Ammon's horn (tissue), 1 donor: ENCODE measurements around the gene PLXNA4.
A peak's percentile ranks its signal among the peaks of the same experiment; 100 is the strongest.

ENCODE experiments used
- DNase-seq: peaks from one replicate; pipeline ENCODE4 v3.0.0-alpha.2; 2016; ENCODE audit warnings: low spot score

PLXNA4 gene

GRCh38 chr7:132592231-132592920 lies 16.1 kb upstream of the PLXNA4 start:
- no peak for DNase-seq

- no peak for DNase-seq
These were observed 13.9 kb upstream of the PLXNA4 start for GRCh38 chr7:132590162-132590561.

GRCh38 chr7:132588596-132588995 lies 12.3 kb upstream of the PLXNA4 start:
- no peak for DNase-seq

- peak; percentile 73 for DNase-seq
These were observed 8.7 kb upstream of the PLXNA4 start for GRCh38 chr7:132584796-132585494.

GRCh38 chr7:132581431-132581830 lies 5.2 kb upstream of the PLXNA4 start:
- no peak for DNase-seq

- peak; percentile 91 for DNase-seq
These were observed 4.5 kb upstream of the PLXNA4 start for GRCh38 chr7:132580717-132581285.

- no peak for DNase-seq
These were observed 4.0 kb upstream of the PLXNA4 start for GRCh38 chr7:132580277-132580676.

GRCh38 chr7:132579260-132579899 lies 3.1 kb upstream of the PLXNA4 start:
- no peak for DNase-seq

- no peak for DNase-seq
These were observed 2.6 kb upstream of the PLXNA4 start for GRCh38 chr7:132578826-132579225.

- no peak for DNase-seq
These were observed 1.7 kb upstream of the PLXNA4 start for GRCh38 chr7:132578050-132578370.

- DNase-seq = peak; percentile 83
These were observed 1.2 kb upstream of the PLXNA4 start for GRCh38 chr7:132577206-132578049.

GRCh38 chr7:132576721-132577085 lies 433 bp upstream of the PLXNA4 start:
- no peak for DNase-seq

GRCh38 chr7:132575419-132575981 lies 770 bp downstream of the PLXNA4 start:
- DNase-seq = peak; percentile 76

- no peak for DNase-seq
These were observed 2.0 kb downstream of the PLXNA4 start for GRCh38 chr7:132574223-132574622.

- DNase-seq = no peak
These were observed 2.9 kb downstream of the PLXNA4 start for GRCh38 chr7:132573251-132573955.

GRCh38 chr7:132572526-132572925 lies 3.7 kb downstream of the PLXNA4 start:
- no peak for DNase-seq

- no peak for DNase-seq
These were observed 4.3 kb downstream of the PLXNA4 start for GRCh38 chr7:132571970-132572369.

- no peak for DNase-seq
These were observed 6.2 kb downstream of the PLXNA4 start for GRCh38 chr7:132569884-132570614.

- DNase-seq = no peak
These were observed 7.3 kb downstream of the PLXNA4 start for GRCh38 chr7:132568962-132569361.

GRCh38 chr7:132565885-132566284 lies 10.4 kb downstream of the PLXNA4 start:
- no peak for DNase-seq
